HEK293 (cell line): ENCODE results near the gene RPL13A.
"Not testable (repeated sequence)": the region's sequence is repeated elsewhere in the genome, so short reads cannot be mapped to it uniquely, and the experiment has no call there.

Source experiments
- CTCF ChIA-PET: fragments of 350-600 bp; formaldehyde crosslinking; extraction: SDS; loops from one replicate; lab custom pipeline; 2021; ENCODE audit warnings: antibody characterized with exemption; lab: Yijun Ruan, JAX
- POLR2A ChIA-PET: fragments of 300-600 bp; formaldehyde crosslinking; extraction: SDS; loops from one replicate; lab custom pipeline; 2020; ENCODE audit warnings: antibody characterized with exemption, inconsistent platforms; lab: Yijun Ruan, JAX
- H3K27ac ChIP-seq: fragments of 200-500 bp; sonication (Bioruptor generic); 2 replicates; pipeline ENCODE4 v1.5.1; 2014; ENCODE audit warnings: low read depth, low read length, control low read depth, inconsistent platforms; ENCODE audit errors: extremely low read depth
- H3K36me3 ChIP-seq, 2 experiments: fragments of 200-500 bp in 1 of 2; sonication (Bioruptor generic) in 1 of 2; 1 replicate in 1 of 2; 2 replicates in 1 of 2; pipeline ENCODE4 v1.5.1; 2014 to 2017; ENCODE audit warnings: inconsistent platforms in 2 of 2, low read length in 2 of 2; ENCODE audit not compliant: control insufficient read depth in 2 of 2, insufficient read depth in 1 of 2
- H3K4me1 ChIP-seq: fragments of 200-500 bp; sonication (Bioruptor generic); 2 replicates; pipeline ENCODE4 v1.5.1; 2014; ENCODE audit warnings: mild to moderate bottlenecking, low read length, inconsistent platforms; ENCODE audit not compliant: control insufficient read depth, insufficient read depth
- H3K4me3 ChIP-seq: 2 replicates; pipeline ENCODE4 v1.5.1; 2011; ENCODE audit warnings: low read depth, mild to moderate bottlenecking, control low read depth, low read length, moderate library complexity
- H3K9me3 ChIP-seq: fragments of 200-500 bp; sonication (Bioruptor generic); 2 replicates; pipeline ENCODE4 v1.5.1; 2014; ENCODE audit warnings: low read depth, low read length, inconsistent platforms; ENCODE audit not compliant: control insufficient read depth, insufficient read depth
- SETDB1 ChIP-seq: IDR thresholded peaks from one replicate; pipeline ENCODE4 v1.6.1; 2017; ENCODE audit warnings: mild to moderate bottlenecking, low read length, moderate library complexity, mixed read lengths; ENCODE audit not compliant: insufficient read length
- SP3 ChIP-seq: fragments of 450-650 bp; formaldehyde crosslinking; IDR thresholded peaks from 2 replicates; pipeline ENCODE4 v1.5.1; 2016; ENCODE audit warnings: missing biosample characterization, missing genetic modification characterization
- SP7 ChIP-seq: fragments of 450-650 bp; formaldehyde crosslinking; IDR thresholded peaks from 2 replicates; pipeline ENCODE4 v1.5.1; 2016; ENCODE audit warnings: missing biosample characterization, missing genetic modification characterization
- TRIM28 ChIP-seq: IDR thresholded peaks from 2 replicates; pipeline ENCODE4 v1.6.1; 2011; ENCODE audit warnings: low read length, control low read depth, borderline replicate concordance
- ZBTB20 ChIP-seq: fragments of 450-650 bp; formaldehyde crosslinking; IDR thresholded peaks from 2 replicates; pipeline ENCODE4 v1.5.1; 2016; ENCODE audit warnings: missing biosample characterization, missing genetic modification characterization
- ZNF121 ChIP-seq: fragments of 450-650 bp; formaldehyde crosslinking; IDR thresholded peaks from 2 replicates; pipeline ENCODE4 v1.5.1; 2016; ENCODE audit warnings: missing biosample characterization, missing genetic modification characterization
- ZNF155 ChIP-seq: fragments of 450-650 bp; formaldehyde crosslinking; IDR thresholded peaks from 2 replicates; pipeline ENCODE4 v1.5.1; 2016; ENCODE audit warnings: missing biosample characterization, missing genetic modification characterization
- ZNF292 ChIP-seq: fragments of 450-650 bp; formaldehyde crosslinking; IDR thresholded peaks from 2 replicates; pipeline ENCODE4 v1.5.1; 2016; ENCODE audit warnings: low read depth, missing biosample characterization, missing genetic modification characterization, borderline replicate concordance
- ZNF600 ChIP-seq: fragments of 450-650 bp; formaldehyde crosslinking; IDR thresholded peaks from 2 replicates; pipeline ENCODE4 v1.5.1; 2016; ENCODE audit warnings: missing biosample characterization, missing genetic modification characterization
- ZNF776 ChIP-seq: fragments of 450-650 bp; formaldehyde crosslinking; IDR thresholded peaks from 2 replicates; pipeline ENCODE4 v1.5.0; 2017; ENCODE audit warnings: missing biosample characterization, missing genetic modification characterization, borderline replicate concordance
- ZNF791 ChIP-seq: fragments of 450-650 bp; formaldehyde crosslinking; IDR thresholded peaks from 2 replicates; pipeline ENCODE4 v1.5.1; 2016; ENCODE audit warnings: missing biosample characterization, missing genetic modification characterization
- TF ChIP-seq, protein P1 (sequence below): fragments of 450-650 bp; formaldehyde crosslinking; IDR thresholded peaks from 2 replicates; pipeline ENCODE4 v1.5.1; 2017; ENCODE audit warnings: missing biosample characterization, missing genetic modification characterization
- TF ChIP-seq, protein P2 (sequence below): fragments of 450-650 bp; formaldehyde crosslinking; IDR thresholded peaks from 2 replicates; pipeline ENCODE4 v1.5.1; 2016; ENCODE audit warnings: missing biosample characterization, missing genetic modification characterization, low read depth
- TF ChIP-seq, protein P3 (sequence below): fragments of 450-650 bp; formaldehyde crosslinking; IDR thresholded peaks from 2 replicates; pipeline ENCODE4 v1.5.1; 2016; ENCODE audit warnings: missing biosample characterization, missing genetic modification characterization, borderline replicate concordance

RPL13A gene

DNA sequence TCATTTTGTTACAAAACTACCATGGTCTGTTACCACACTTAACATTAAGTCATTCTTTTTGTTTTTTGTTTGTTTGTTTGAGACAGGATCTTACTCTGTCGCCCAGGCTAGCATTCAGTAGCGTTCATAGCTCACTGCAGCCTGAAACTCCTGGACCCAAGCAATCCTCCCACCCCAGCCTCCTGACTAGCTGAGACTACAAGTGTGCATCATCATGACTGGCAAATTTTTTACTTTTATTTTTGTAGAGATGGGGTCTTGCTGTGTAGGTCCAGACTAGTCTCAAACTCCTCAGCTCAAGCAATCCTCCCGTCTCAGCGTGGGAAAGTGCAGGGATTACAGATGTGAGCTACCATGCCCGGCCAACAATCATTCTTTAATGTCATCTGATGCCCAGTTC is 31.1 kb upstream of the RPL13A start:
- ChIA-PET POLR2A (interaction anchor here (0.6 to 1.3 kb wide), 2 partner anchors 39 to 103 kb away, joined by 4 read pairs; no protein-coding TSS in a partner anchor), CTCF (interaction anchor here (0.6 to 4.3 kb wide), 4 partner anchors 14 to 74 kb away, joined by 3 to 24 read pairs (median 10); partner anchors contain the start of gene FLT3LG)
- no peak overlapping the region for H3K27ac ChIP-seq
- H3K4me3 ChIP-seq, result no peak overlapping the region
- TF ChIP-seq SP7 (tag by site-specific recombination) (no peak), ZNF776 (tag by site-specific recombination) (no peak), SP3 (tag by site-specific recombination) (no peak), ZNF155 (tag by site-specific recombination) (no peak), ZNF121 (tag by site-specific recombination) (peak; percentile 62; the same call in 1 of the 2 replicates), TRIM28 (no peak), ZNF292 (tag by site-specific recombination) (no peak), ZNF600 (tag by site-specific recombination) (no peak)
- TF ChIP-seq, all 188 proteins: peak for 1
- 0 out of 2 replicates have a peak, but pooled peaks cover 6% of the 10 kb centered on the region for H3K4me1 ChIP-seq
- no peaks in the 10 kb centered on the region for H3K9me3 ChIP-seq
- peaks cover 12 to 19% of the 10 kb centered on the region in 2 experiments for H3K36me3 ChIP-seq

DNA sequence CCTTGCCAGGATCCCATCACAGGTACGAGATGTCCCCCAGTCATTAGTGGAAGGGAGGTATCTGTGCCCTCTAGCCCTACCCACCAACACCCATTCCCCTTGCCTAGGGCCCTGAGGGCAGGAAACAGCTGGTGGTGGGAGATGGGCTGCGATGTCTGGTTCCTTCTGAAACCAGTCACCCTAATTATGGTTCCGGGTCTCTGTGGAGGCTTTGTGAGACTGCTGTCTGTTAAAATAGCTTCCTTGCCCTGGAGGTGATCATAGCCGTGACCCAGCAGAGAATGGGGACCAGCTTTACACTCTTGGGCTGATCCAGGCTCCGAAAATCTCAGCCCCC is 28.9 kb upstream of the RPL13A start:
- H3K9me3 ChIP-seq, result no peaks in the 10 kb centered on the region
- CTCF ChIA-PET, result interaction anchor here (0.6 to 4.3 kb wide), 7 partner anchors 15 to 260 kb away, joined by 3 to 24 read pairs (median 4); partner anchors contain the start of gene FLT3LG
- 0 out of 2 replicates have a peak, but pooled peaks cover 6% of the 10 kb centered on the region for H3K4me1 ChIP-seq
- TF ChIP-seq, protein P1, sequence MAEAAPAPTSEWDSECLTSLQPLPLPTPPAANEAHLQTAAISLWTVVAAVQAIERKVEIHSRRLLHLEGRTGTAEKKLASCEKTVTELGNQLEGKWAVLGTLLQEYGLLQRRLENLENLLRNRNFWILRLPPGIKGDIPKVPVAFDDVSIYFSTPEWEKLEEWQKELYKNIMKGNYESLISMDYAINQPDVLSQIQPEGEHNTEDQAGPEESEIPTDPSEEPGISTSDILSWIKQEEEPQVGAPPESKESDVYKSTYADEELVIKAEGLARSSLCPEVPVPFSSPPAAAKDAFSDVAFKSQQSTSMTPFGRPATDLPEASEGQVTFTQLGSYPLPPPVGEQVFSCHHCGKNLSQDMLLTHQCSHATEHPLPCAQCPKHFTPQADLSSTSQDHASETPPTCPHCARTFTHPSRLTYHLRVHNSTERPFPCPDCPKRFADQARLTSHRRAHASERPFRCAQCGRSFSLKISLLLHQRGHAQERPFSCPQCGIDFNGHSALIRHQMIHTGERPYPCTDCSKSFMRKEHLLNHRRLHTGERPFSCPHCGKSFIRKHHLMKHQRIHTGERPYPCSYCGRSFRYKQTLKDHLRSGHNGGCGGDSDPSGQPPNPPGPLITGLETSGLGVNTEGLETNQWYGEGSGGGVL (tag by site-specific recombination), result 0 out of 2 replicates have a peak, but pooled peaks have one; percentile 7
- TF ChIP-seq ZNF791, result no peak
- TF ChIP-seq, protein P2, sequence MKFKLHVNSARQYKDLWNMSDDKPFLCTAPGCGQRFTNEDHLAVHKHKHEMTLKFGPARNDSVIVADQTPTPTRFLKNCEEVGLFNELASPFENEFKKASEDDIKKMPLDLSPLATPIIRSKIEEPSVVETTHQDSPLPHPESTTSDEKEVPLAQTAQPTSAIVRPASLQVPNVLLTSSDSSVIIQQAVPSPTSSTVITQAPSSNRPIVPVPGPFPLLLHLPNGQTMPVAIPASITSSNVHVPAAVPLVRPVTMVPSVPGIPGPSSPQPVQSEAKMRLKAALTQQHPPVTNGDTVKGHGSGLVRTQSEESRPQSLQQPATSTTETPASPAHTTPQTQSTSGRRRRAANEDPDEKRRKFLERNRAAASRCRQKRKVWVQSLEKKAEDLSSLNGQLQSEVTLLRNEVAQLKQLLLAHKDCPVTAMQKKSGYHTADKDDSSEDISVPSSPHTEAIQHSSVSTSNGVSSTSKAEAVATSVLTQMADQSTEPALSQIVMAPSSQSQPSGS (tag by site-specific recombination), result no peak
- TF ChIP-seq SETDB1, result no peak
- H3K36me3 ChIP-seq, result peaks cover 12 to 19% of the 10 kb centered on the region in 2 experiments
- H3K4me3 ChIP-seq, result no peak overlapping the region
- no peak overlapping the region for H3K27ac ChIP-seq
- POLR2A ChIA-PET, result interaction anchor here (1.0 kb wide), 1 partner anchor 15 kb away, joined by 3 read pairs; the partner anchor contains the start of gene FLT3LG

DNA sequence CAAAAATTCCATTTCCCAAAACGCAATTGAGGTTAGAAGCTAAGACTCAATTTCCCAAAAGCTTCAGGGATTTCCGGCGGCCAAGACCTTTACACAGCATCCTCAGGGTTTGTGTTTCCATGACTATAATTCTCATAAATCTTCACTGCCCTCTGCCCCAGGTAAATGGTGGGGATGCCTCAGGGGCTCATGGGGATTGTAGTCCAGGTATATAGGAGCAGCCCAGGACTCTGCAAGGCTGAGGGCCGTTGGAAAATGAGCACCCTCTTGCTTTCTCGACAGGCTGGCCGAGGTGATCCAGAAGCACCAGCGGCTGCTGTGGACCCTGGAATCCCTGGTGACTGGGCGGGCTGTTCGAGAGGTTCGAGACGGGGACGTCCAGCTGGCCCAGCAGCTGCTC is 28.0 kb upstream of the RPL13A start:
- Histone ChIP-seq H3K9me3 (no peaks in the 10 kb centered on the region), H3K4me1 (no peaks in the 10 kb centered on the region), H3K27ac (0 out of 2 replicates have a peak overlapping the region, but pooled peaks have one; percentile 17), H3K4me3 (no peak overlapping the region), H3K36me3 (peaks cover 12 to 19% of the 10 kb centered on the region in 2 experiments)
- CTCF ChIA-PET, result interaction anchor here (1.0 to 4.3 kb wide), 4 partner anchors 11 to 22 kb away, joined by 3 to 24 read pairs (median 6); partner anchors contain the start of gene FLT3LG
- POLR2A ChIA-PET, result no interaction called here
- TF ChIP-seq, protein P3, sequence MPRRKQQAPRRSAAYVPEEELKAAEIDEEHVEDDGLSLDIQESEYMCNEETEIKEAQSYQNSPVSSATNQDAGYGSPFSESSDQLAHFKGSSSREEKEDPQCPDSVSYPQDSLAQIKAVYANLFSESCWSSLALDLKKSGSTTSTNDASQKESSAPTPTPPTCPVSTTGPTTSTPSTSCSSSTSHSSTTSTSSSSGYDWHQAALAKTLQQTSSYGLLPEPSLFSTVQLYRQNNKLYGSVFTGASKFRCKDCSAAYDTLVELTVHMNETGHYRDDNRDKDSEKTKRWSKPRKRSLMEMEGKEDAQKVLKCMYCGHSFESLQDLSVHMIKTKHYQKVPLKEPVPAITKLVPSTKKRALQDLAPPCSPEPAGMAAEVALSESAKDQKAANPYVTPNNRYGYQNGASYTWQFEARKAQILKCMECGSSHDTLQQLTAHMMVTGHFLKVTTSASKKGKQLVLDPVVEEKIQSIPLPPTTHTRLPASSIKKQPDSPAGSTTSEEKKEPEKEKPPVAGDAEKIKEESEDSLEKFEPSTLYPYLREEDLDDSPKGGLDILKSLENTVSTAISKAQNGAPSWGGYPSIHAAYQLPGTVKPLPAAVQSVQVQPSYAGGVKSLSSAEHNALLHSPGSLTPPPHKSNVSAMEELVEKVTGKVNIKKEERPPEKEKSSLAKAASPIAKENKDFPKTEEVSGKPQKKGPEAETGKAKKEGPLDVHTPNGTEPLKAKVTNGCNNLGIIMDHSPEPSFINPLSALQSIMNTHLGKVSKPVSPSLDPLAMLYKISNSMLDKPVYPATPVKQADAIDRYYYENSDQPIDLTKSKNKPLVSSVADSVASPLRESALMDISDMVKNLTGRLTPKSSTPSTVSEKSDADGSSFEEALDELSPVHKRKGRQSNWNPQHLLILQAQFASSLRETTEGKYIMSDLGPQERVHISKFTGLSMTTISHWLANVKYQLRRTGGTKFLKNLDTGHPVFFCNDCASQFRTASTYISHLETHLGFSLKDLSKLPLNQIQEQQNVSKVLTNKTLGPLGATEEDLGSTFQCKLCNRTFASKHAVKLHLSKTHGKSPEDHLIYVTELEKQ (tag by site-specific recombination), result no peak
- 0 out of 2 replicates have a peak, but pooled peaks have one; percentile 22 for TF ChIP-seq ZBTB20

DNA sequence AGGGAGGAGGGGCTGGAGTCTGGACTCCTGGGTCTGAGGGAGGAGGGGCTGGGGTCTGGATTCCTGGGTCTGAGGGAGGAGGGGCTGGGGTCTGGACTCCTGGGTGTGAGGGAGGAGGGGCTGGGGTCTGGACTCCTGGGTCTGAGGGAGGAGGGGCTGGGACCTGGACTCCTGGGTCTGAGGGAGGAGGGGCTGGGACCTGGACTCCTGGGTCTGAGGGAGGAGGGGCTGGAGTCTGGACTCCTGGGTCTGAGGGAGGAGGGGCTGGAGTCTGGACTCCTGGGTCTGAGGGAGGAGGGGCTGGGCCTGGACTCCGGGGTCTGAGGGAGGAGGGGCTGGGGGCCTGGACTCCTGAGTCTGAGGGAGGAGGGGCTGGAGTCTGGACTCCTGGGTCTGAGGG is 26.3 kb upstream of the RPL13A start:
- H3K27ac ChIP-seq, CTCF ChIA-PET, H3K9me3 ChIP-seq, H3K4me1 ChIP-seq, H3K4me3 ChIP-seq: not testable (repeated sequence)
- POLR2A ChIA-PET, result interaction anchor here (0.6 kb wide), 1 partner anchor 144 kb away, joined by 3 read pairs; no protein-coding TSS in a partner anchor
- H3K36me3 ChIP-seq, result peaks cover 17% of the 10 kb centered on the region in 2 experiments
